PC-3 (cell line): ENCODE data around the gene NT5C1B. TPM values are rescaled to one million over a fixed set of nuclear protein-coding genes. Genes with fewer than 3 reads are reported as not detected.

Experiments used
- ATAC-seq: fragments of 200-7000 bp; cut with Tn5 transposase; 2 replicates; pipeline ENCODE4 v1.9.1; 2020; ENCODE audit warnings: mild to moderate bottlenecking, moderate library complexity
- BruUV-seq: library from RNA; stranded (reverse); fragments of 400-500 nt; replicated peaks from 2 replicates; lab custom pipeline; 2021; lab: Mats Ljungman, UMichigan
- CTCF ChIA-PET: fragments of 300-600 bp; sonication (Branson Sonifier 250); formaldehyde crosslinking; loops from one replicate; lab custom pipeline; 2022; ENCODE audit warnings: antibody characterized with exemption; lab: Charles Lee
- POLR2A ChIA-PET: fragments of 300-600 bp; sonication (Branson Sonifier 250); formaldehyde crosslinking; loops from one replicate; lab custom pipeline; 2022; ENCODE audit warnings: antibody characterized with exemption; ENCODE audit not compliant: unreplicated experiment; lab: Charles Lee
- DNase-seq: peaks from one replicate; pipeline ENCODE4 v3.0.0-alpha.2; 2015
- H2AFZ ChIP-seq: fragments of 300-600 bp; sonication (generic); 2 replicates; pipeline ENCODE4 v1.6.0; 2016; ENCODE audit warnings: antibody characterized with exemption, low read length
- H3F3A ChIP-seq: fragments of 300-600 bp; sonication (generic); one replicate; pipeline ENCODE4 v1.6.0; 2017; ENCODE audit warnings: antibody characterized with exemption, low read length, control low read depth, mild to moderate bottlenecking; ENCODE audit not compliant: unreplicated experiment
- H3K27ac ChIP-seq: fragments of 300-600 bp; sonication (generic); 2 replicates; pipeline ENCODE4 v1.5.1; 2016; ENCODE audit warnings: mild to moderate bottlenecking, low read length
- H3K27me3 ChIP-seq: fragments of 300-600 bp; sonication (generic); 2 replicates; pipeline ENCODE4 v1.6.1; 2016; ENCODE audit warnings: low read length, mixed read lengths
- H3K36me3 ChIP-seq: fragments of 300-600 bp; sonication (generic); 2 replicates; pipeline ENCODE4 v1.6.1; 2016; ENCODE audit warnings: low read depth, mixed run types, low read length, mixed read lengths
- H3K4me1 ChIP-seq: fragments of 300-600 bp; sonication (generic); 2 replicates; pipeline ENCODE4 v1.5.1; 2016; ENCODE audit warnings: low read length; ENCODE audit not compliant: insufficient read depth
- H3K4me2 ChIP-seq: fragments of 300-600 bp; sonication (generic); 2 replicates; pipeline ENCODE4 v1.6.0; 2016; ENCODE audit warnings: low read length
- H3K4me3 ChIP-seq: fragments of 300-600 bp; sonication (generic); 2 replicates; pipeline ENCODE4 v1.5.1; 2016; ENCODE audit warnings: mild to moderate bottlenecking, low read length, mixed read lengths
- H3K79me2 ChIP-seq: fragments of 300-600 bp; sonication (generic); 2 replicates; pipeline ENCODE4 v1.6.1; 2017; ENCODE audit warnings: low read length, mixed read lengths
- H3K9ac ChIP-seq: fragments of 300-600 bp; sonication (generic); 2 replicates; pipeline ENCODE4 v1.6.0; 2016; ENCODE audit warnings: mild to moderate bottlenecking, low read length
- H3K9me2 ChIP-seq: fragments of 300-600 bp; sonication (generic); replicated peaks from 2 replicates; pipeline ENCODE4 v1.6.1; 2016; ENCODE audit warnings: mixed run types, low read length, mixed read lengths
- H3K9me3 ChIP-seq: fragments of 300-600 bp; sonication (generic); 2 replicates; pipeline ENCODE4 v1.6.1; 2016; ENCODE audit warnings: low read length, mixed read lengths
- H4K20me1 ChIP-seq: fragments of 300-600 bp; sonication (generic); 2 replicates; pipeline ENCODE4 v1.6.1; 2016; ENCODE audit warnings: low read length, mixed read lengths
- CTCF ChIP-seq: fragments of 300-600 bp; sonication (generic); conservative IDR thresholded peaks from 2 replicates; pipeline ENCODE4 v1.5.1; 2017; ENCODE audit warnings: antibody characterized with exemption, low read depth, mild to moderate bottlenecking, low read length
- EZH2 ChIP-seq: fragments of 300-600 bp; sonication (generic); IDR thresholded peaks from one replicate; pipeline ENCODE4 v1.6.1; 2017; ENCODE audit warnings: antibody characterized with exemption, mild to moderate bottlenecking, low read length; ENCODE audit not compliant: unreplicated experiment
- EZH2phosphoT487 ChIP-seq: fragments of 300-600 bp; sonication (generic); IDR thresholded peaks from 2 replicates; pipeline ENCODE4 v1.6.1; 2018; ENCODE audit warnings: mild to moderate bottlenecking, antibody characterized with exemption, low read length, borderline replicate concordance
- intact Hi-C: fragments of 100-400 bp; cut with micrococcal nuclease; formaldehyde crosslinking; loops from 2 replicates; pipeline ENCODE4 v1.9.0; 2023
- total RNA-seq: library from RNA; depleted of rRNA; stranded (reverse); fragments of >200 nt; gene quantifications from 2 replicates; pipeline ENCODE4 v1.2.3, GENCODE V29; 2014

NT5C1B gene
- total RNA-seq, 1 experiment from 2014 or later, result not detected

- H3K27me3 ChIP-seq, result no peaks in the 10 kb centered on the region
- H4K20me1 ChIP-seq, result no peaks in the 10 kb centered on the region
- BruUV-seq, result no TSS peak
- no peaks in the 10 kb centered on the region for H3F3A ChIP-seq
- DNase-seq, result peak; percentile 57
- H3K79me2 ChIP-seq, result no peaks in the 10 kb centered on the region
- ChIA-PET CTCF (no interaction called here), POLR2A (no interaction called here)
- no peaks in the 10 kb centered on the region for H3K9me2 ChIP-seq
- H3K36me3 ChIP-seq, result no peaks in the 10 kb centered on the region
- no peak overlapping the region for H2AFZ ChIP-seq
- H3K27ac ChIP-seq, result no peak overlapping the region
- intact Hi-C loops, result loop anchor here (1.0 kb wide), 1 partner anchor 48 kb away; no protein-coding TSS in a partner anchor
- H3K4me2 ChIP-seq, result no peak overlapping the region
- peaks cover 9% of the 10 kb centered on the region; the same call in 1 of the 2 replicates for H3K4me1 ChIP-seq
- TF ChIP-seq EZH2, result no peak
- no peak for TF ChIP-seq EZH2phosphoT487
- TF ChIP-seq CTCF, result no peak
- peaks cover 7% of the 10 kb centered on the region; the same call in 1 of the 2 replicates for H3K9me3 ChIP-seq
- peak; percentile 72 for ATAC-seq
- H3K9ac ChIP-seq, result no peak overlapping the region
- no peak overlapping the region for H3K4me3 ChIP-seq
Observed at GRCh38 chr2:18578033-18578432, 11.3 kb downstream of the NT5C1B start.

GRCh38 chr2:18566145-18566769, 23.1 kb downstream of the NT5C1B start:
- H3K9me2 ChIP-seq, result no peaks in the 10 kb centered on the region
- no peak overlapping the region for H3K4me2 ChIP-seq
- no peak overlapping the region for H3K27ac ChIP-seq
- POLR2A ChIA-PET, result no interaction called here
- ATAC-seq, result no peak
- H3F3A ChIP-seq, result no peaks in the 10 kb centered on the region
- H3K4me1 ChIP-seq, result peaks cover 9% of the 10 kb centered on the region; the same call in 1 of the 2 replicates
- CTCF ChIA-PET, result no interaction called here
- H3K9ac ChIP-seq, result no peak overlapping the region
- H3K9me3 ChIP-seq, result 0 out of 2 replicates have a peak, but pooled peaks cover 14% of the 10 kb centered on the region
- peaks cover 3% of the 10 kb centered on the region for H3K79me2 ChIP-seq
- no peak for DNase-seq
- no peaks in the 10 kb centered on the region for H4K20me1 ChIP-seq
- BruUV-seq, result no TSS peak
- no peak overlapping the region for H2AFZ ChIP-seq
- no peak for TF ChIP-seq EZH2
- TF ChIP-seq EZH2phosphoT487, result no peak
- no peak for TF ChIP-seq CTCF
- no peak overlapping the region for H3K4me3 ChIP-seq
- intact Hi-C loops, result no loop called here
- peaks cover 17% of the 10 kb centered on the region for H3K36me3 ChIP-seq
- H3K27me3 ChIP-seq, result no peaks in the 10 kb centered on the region

- H3K36me3 ChIP-seq, result peaks cover 22% of the 10 kb centered on the region
- ATAC-seq (no peak), DNase-seq (no peak)
- H3K9me2 ChIP-seq, result no peaks in the 10 kb centered on the region
- POLR2A ChIA-PET, result no interaction called here
- no peaks in the 10 kb centered on the region for H4K20me1 ChIP-seq
- peak overlapping the region; percentile 94 for H3K4me2 ChIP-seq
- CTCF ChIA-PET, result no interaction called here
- no peaks in the 10 kb centered on the region for H3K27me3 ChIP-seq
- intact Hi-C loops, result loop anchor here (1.0 kb wide), 1 partner anchor 9 kb away; no protein-coding TSS in a partner anchor
- 0 out of 2 replicates have a peak, but pooled peaks cover 14% of the 10 kb centered on the region for H3K9me3 ChIP-seq
- H3F3A ChIP-seq, result no peaks in the 10 kb centered on the region
- H3K27ac ChIP-seq, result peak overlapping the region; percentile 48; the same call in 1 of the 2 replicates
- H3K4me3 ChIP-seq, result peak overlapping the region; percentile 95
- H3K79me2 ChIP-seq, result peaks cover 55% of the 10 kb centered on the region
- H2AFZ ChIP-seq, result peak overlapping the region; percentile 99
- peak overlapping the region; percentile 95 for H3K9ac ChIP-seq
- BruUV-seq, result no TSS peak
- TF ChIP-seq EZH2phosphoT487, result no peak
- TF ChIP-seq CTCF, result no peak
- no peak for TF ChIP-seq EZH2
- H3K4me1 ChIP-seq, result peaks cover 17% of the 10 kb centered on the region
Observed at GRCh38 chr2:18560797-18561085, 28.6 kb downstream of the NT5C1B start.
